ENCODE results near the gene PPP1R27. TPM values are rescaled to one million over a fixed set of nuclear protein-coding genes. Genes with fewer than 3 reads are reported as not detected.

Gene PPP1R27
- total and polyA plus RNA-seq, 9 of the 15 experiments (the other 6 are each of a cell fraction or from before 2014, with no cell fraction given), result 0.29 to 6.9 (median 1.5) TPM; not detected in 2

- no peak for TF ChIP-seq ILK (tag; IDR thresholded peaks at IDR 0.05; ENCODE audit: borderline replicate concordance, low read depth)
- no peak for TF ChIP-seq MYNN (IDR thresholded peaks at IDR 0.05)
- no peak for TF ChIP-seq MYNN (CRISPR knock-in tag; IDR thresholded peaks at IDR 0.05)
- peak; percentile 77; the same call in 1 of the 2 replicates for TF ChIP-seq THRB (CRISPR knock-in tag; conservative IDR thresholded peaks at IDR 0.05)
- TF ChIP-seq ZNF277 (CRISPR knock-in tag; IDR thresholded peaks at IDR 0.05; ENCODE audit: borderline replicate concordance), result no peak
- no peak for TF ChIP-seq SRF (CRISPR knock-in tag; IDR thresholded peaks at IDR 0.05)
- no peak for TF ChIP-seq NCOA1 (IDR thresholded peaks at IDR 0.05; ENCODE audit: low read depth)
- no peak for TF ChIP-seq NFATC3 (IDR thresholded peaks at IDR 0.05)
- TF ChIP-seq ZNF518B (CRISPR knock-in tag; IDR thresholded peaks at IDR 0.05), result no peak
- TF ChIP-seq NR3C1 (CRISPR knock-in tag; IDR thresholded peaks at IDR 0.05), result no peak
- no peak for TF ChIP-seq ESRRA (IDR thresholded peaks at IDR 0.05; ENCODE audit: borderline replicate concordance, low read depth)
- no peak for TF ChIP-seq CREBBP (IDR thresholded peaks at IDR 0.05; ENCODE audit: low read depth, low read length)
- TF ChIP-seq SLC30A9 (CRISPR knock-in tag; IDR thresholded peaks at IDR 0.05), result no peak
- no peak for TF ChIP-seq ZNF3 (CRISPR knock-in tag; IDR thresholded peaks at IDR 0.05)
- no peak for TF ChIP-seq ZNF395 (CRISPR knock-in tag; IDR thresholded peaks at IDR 0.05)
- no peak for TF ChIP-seq TEAD1 (CRISPR knock-in tag; IDR thresholded peaks at IDR 0.05)
- no peak for TF ChIP-seq ZNF398 (CRISPR knock-in tag; IDR thresholded peaks at IDR 0.05)
These were observed 2.8 kb downstream of the PPP1R27 start (continued) for GRCh38 chr17:81831957-81832607.
